Skin of body (tissue), 2 donors: ENCODE data around the gene ISYNA1. TPM values are rescaled to one million over a fixed set of nuclear protein-coding genes. Genes with fewer than 3 reads are reported as not detected.
A peak's percentile ranks its signal among the peaks of the same experiment; 100 is the strongest.

ENCODE experiments used
- DNase-seq: peaks from one replicate; lab custom pipeline; 2025; lab: John Stamatoyannopoulos, UW
- total RNA-seq: library from RNA; depleted of rRNA; stranded (reverse); fragments of >200 nt; gene quantifications from one replicate; pipeline ENCODE4 v1.2.3, GENCODE V29; 2014

Gene ISYNA1
- total RNA-seq: 24.6 TPM

GRCh38 chr19:18437491-18438330, at the start of gene ISYNA1:
TSS of gene ISYNA1 (minus strand) at chr19:18438133. CDS start at chr19:18437979, 154 bp downstream.
- no peak for DNase-seq

GRCh38 chr19:18486746-18487145, 48.8 kb upstream of the ISYNA1 start:
- DNase-seq: no peak

- no peak for DNase-seq
These were observed 47.1 kb upstream of the ISYNA1 start for GRCh38 chr19:18484992-18485391.

- no peak for DNase-seq
These were observed 45.4 kb upstream of the ISYNA1 start for GRCh38 chr19:18483119-18483890.

- DNase-seq: no peak
These were observed 43.7 kb upstream of the ISYNA1 start for GRCh38 chr19:18481505-18482222.

- no peak for DNase-seq
These were observed 42.2 kb upstream of the ISYNA1 start for GRCh38 chr19:18480006-18480691.

- peak; percentile 16 for DNase-seq
These were observed 40.8 kb upstream of the ISYNA1 start for GRCh38 chr19:18478545-18479311.

- no peak for DNase-seq
These were observed 40.0 kb upstream of the ISYNA1 start for GRCh38 chr19:18477974-18478373.

- no peak for DNase-seq
These were observed 39.3 kb upstream of the ISYNA1 start for GRCh38 chr19:18477042-18477779.

GRCh38 chr19:18476507-18477041, 38.6 kb upstream of the ISYNA1 start:
- no peak for DNase-seq

GRCh38 chr19:18475762-18476331, 37.9 kb upstream of the ISYNA1 start:
- DNase-seq: no peak

GRCh38 chr19:18475004-18475453, 37.1 kb upstream of the ISYNA1 start:
- DNase-seq: no peak

GRCh38 chr19:18474366-18474887, 36.5 kb upstream of the ISYNA1 start:
- DNase-seq: no peak

- no peak for DNase-seq
These were observed 35.8 kb upstream of the ISYNA1 start for GRCh38 chr19:18473706-18474087.

GRCh38 chr19:18473003-18473705, 35.2 kb upstream of the ISYNA1 start:
- DNase-seq: no peak

GRCh38 chr19:18470787-18471186, 32.9 kb upstream of the ISYNA1 start:
- DNase-seq: no peak

GRCh38 chr19:18469069-18469846, 31.3 kb upstream of the ISYNA1 start:
- DNase-seq: no peak
